Measurements from ENCODE around the gene CORO2B. TPM values are rescaled to one million over a fixed set of nuclear protein-coding genes. Genes with fewer than 3 reads are reported as not detected.
"Not testable (repeated sequence)": the region's sequence is repeated elsewhere in the genome, so short reads cannot be mapped to it uniquely, and the experiment has no call there.

The CORO2B gene
- total RNA-seq, 1 experiment from 2014 or later, result 3.8 TPM

- CTCF ChIA-PET, result no interaction called here
- Histone ChIP-seq H3K27ac (ENCODE audit: low read depth, low read length, poor library complexity, severe bottlenecking) (no peak overlapping the region), H3K9me3 (ENCODE audit: low read depth, low read length, poor library complexity, severe bottlenecking) (no peaks in the 10 kb centered on the region), H3K36me3 (ENCODE audit: insufficient read depth, low read length, poor library complexity, severe bottlenecking) (no peaks in the 10 kb centered on the region), H3K4me1 (ENCODE audit: insufficient read depth, low read length, poor library complexity, severe bottlenecking) (peaks cover 44% of the 10 kb centered on the region), H3K27me3 (replicated peaks; ENCODE audit: insufficient read depth, low read depth, low read length, poor library complexity) (no peaks in the 10 kb centered on the region), H3K4me3 (ENCODE audit: low read depth, low read length, poor library complexity, severe bottlenecking) (no peak overlapping the region)
- peak; percentile 43 for DNase-seq (ENCODE audit: low spot score)
- POLR2A ChIA-PET (ENCODE audit: low non-redundant PET), result no interaction called here
- no TSS peak for BruUV-seq (replicated peaks)
- TF ChIP-seq CTCF (conservative IDR thresholded peaks at IDR 0.05; ENCODE audit: low read depth, low read length), result no peak
- TF ChIP-seq EZH2 (IDR thresholded peaks at IDR 0.05; ENCODE audit: borderline replicate concordance, low read depth, low read length, poor library complexity, severe bottlenecking), result no peak
- intact Hi-C loops (cut with micrococcal nuclease; ENCODE audit: unreplicated experiment), result no loop called here
These were observed 25.2 kb downstream of the CORO2B start for GRCh38 chr15:68603951-68604350.

- H3K27me3 ChIP-seq (replicated peaks; ENCODE audit: insufficient read depth, low read depth, low read length, poor library complexity); H3K27ac ChIP-seq (ENCODE audit: low read depth, low read length, poor library complexity, severe bottlenecking); intact Hi-C loops (cut with micrococcal nuclease; ENCODE audit: unreplicated experiment); BruUV-seq (replicated peaks); H3K9me3 ChIP-seq (ENCODE audit: low read depth, low read length, poor library complexity, severe bottlenecking); H3K36me3 ChIP-seq (ENCODE audit: insufficient read depth, low read length, poor library complexity, severe bottlenecking); H3K4me3 ChIP-seq (ENCODE audit: low read depth, low read length, poor library complexity, severe bottlenecking): not testable (repeated sequence)
- H3K4me1 ChIP-seq (ENCODE audit: insufficient read depth, low read length, poor library complexity, severe bottlenecking), result peaks cover 35% of the 10 kb centered on the region
- ChIA-PET CTCF (interaction anchor here (0.7 kb wide), 1 partner anchor 320 kb away, joined by 4 read pairs; no protein-coding TSS in a partner anchor), POLR2A (ENCODE audit: low non-redundant PET) (interaction anchor here (0.6 to 0.7 kb wide), 2 partner anchors 13 to 16 kb away, joined by 3 to 5 read pairs; no protein-coding TSS in a partner anchor)
- peak; percentile 86 for DNase-seq (ENCODE audit: low spot score)
These were observed 26.2 kb downstream of the CORO2B start for GRCh38 chr15:68604840-68605478.

- peaks cover 26% of the 10 kb centered on the region for H3K4me1 ChIP-seq (ENCODE audit: insufficient read depth, low read length, poor library complexity, severe bottlenecking)
- H3K36me3 ChIP-seq (ENCODE audit: insufficient read depth, low read length, poor library complexity, severe bottlenecking), result no peaks in the 10 kb centered on the region
- intact Hi-C loops (cut with micrococcal nuclease; ENCODE audit: unreplicated experiment), result no loop called here
- H3K27me3 ChIP-seq (replicated peaks; ENCODE audit: insufficient read depth, low read depth, low read length, poor library complexity), result no peaks in the 10 kb centered on the region
- H3K9me3 ChIP-seq (ENCODE audit: low read depth, low read length, poor library complexity, severe bottlenecking), result no peaks in the 10 kb centered on the region
- TF ChIP-seq EZH2 (IDR thresholded peaks at IDR 0.05; ENCODE audit: borderline replicate concordance, low read depth, low read length, poor library complexity, severe bottlenecking) (no peak), CTCF (conservative IDR thresholded peaks at IDR 0.05; ENCODE audit: low read depth, low read length) (no peak)
- no peak overlapping the region for H3K27ac ChIP-seq (ENCODE audit: low read depth, low read length, poor library complexity, severe bottlenecking)
- CTCF ChIA-PET, result no interaction called here
- H3K4me3 ChIP-seq (ENCODE audit: low read depth, low read length, poor library complexity, severe bottlenecking), result no peak overlapping the region
- DNase-seq (ENCODE audit: low spot score), result no peak
- no TSS peak for BruUV-seq (replicated peaks)
- POLR2A ChIA-PET (ENCODE audit: low non-redundant PET), result no interaction called here
These were observed 27.6 kb downstream of the CORO2B start for GRCh38 chr15:68606375-68606774.

All from A673 (cell line).